ENCODE data around the gene RCE1.

Gene RCE1

DNA sequence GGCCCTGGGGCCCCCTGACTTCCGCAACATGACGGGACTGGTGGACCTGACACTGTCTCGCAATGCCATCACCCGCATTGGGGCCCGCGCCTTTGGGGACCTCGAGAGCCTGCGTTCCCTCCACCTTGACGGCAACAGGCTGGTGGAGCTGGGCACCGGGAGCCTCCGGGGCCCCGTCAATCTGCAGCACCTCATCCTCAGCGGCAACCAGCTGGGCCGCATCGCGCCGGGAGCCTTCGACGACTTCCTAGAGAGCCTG lies 14.6 kb downstream of the RCE1 start:
- DNase-seq = no peak

DNA sequence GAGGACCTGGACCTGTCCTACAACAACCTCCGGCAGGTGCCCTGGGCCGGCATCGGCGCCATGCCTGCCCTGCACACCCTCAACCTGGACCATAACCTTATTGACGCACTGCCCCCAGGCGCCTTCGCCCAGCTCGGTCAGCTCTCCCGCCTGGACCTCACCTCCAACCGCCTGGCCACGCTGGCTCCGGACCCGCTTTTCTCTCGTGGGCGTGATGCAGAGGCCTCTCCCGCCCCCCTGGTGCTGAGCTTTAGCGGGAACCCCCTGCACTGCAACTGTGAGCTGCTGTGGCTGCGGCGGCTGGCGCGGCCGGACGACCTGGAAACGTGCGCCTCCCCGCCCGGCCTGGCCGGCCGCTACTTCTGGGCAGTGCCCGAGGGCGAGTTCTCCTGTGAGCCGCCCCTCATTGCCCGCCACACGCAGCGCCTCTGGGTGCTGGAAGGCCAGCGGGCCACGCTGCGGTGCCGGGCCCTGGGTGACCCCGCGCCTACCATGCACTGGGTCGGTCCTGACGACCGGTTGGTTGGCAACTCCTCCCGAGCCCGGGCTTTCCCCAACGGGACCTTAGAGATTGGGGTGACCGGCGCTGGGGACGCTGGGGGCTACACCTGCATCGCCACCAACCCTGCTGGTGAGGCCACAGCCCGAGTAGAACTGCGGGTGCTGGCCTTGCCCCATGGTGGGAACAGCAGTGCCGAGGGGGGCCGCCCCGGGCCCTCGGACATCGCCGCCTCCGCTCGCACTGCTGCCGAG lies 15.1 kb downstream of the RCE1 start:
- no peak for DNase-seq

DNA sequence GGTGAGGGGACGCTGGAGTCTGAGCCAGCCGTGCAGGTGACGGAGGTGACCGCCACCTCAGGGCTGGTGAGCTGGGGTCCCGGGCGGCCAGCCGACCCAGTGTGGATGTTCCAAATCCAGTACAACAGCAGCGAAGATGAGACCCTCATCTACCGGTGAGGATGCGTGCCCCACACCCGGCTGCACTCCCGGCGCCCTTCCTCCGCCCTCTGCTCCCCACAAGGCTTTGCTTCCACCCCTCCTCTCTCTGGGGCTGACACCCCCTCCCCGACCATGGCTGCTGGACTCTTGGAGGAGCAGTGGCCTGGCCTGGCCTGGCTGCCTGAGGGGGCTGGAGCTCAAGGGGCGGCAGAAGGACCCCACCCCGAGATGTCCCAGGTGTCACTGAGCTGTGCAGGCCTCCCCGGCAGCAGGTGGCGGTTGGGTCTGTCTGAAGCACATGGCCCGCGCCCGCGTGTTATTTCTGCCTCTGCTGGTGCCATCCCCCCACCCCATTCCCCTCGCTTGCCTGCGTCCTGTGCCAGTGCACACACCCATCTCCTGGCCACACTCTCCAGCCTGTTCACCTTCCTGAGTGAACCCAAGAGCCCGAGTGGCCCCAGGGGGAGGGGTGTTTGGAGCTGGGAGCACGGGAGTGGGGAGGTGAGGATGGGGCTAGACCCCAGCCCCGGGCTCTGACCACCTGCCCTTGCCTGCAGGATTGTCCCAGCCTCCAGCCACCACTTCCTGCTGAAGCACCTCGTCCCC lies 15.9 kb downstream of the RCE1 start:
- no peak for DNase-seq

DNA sequence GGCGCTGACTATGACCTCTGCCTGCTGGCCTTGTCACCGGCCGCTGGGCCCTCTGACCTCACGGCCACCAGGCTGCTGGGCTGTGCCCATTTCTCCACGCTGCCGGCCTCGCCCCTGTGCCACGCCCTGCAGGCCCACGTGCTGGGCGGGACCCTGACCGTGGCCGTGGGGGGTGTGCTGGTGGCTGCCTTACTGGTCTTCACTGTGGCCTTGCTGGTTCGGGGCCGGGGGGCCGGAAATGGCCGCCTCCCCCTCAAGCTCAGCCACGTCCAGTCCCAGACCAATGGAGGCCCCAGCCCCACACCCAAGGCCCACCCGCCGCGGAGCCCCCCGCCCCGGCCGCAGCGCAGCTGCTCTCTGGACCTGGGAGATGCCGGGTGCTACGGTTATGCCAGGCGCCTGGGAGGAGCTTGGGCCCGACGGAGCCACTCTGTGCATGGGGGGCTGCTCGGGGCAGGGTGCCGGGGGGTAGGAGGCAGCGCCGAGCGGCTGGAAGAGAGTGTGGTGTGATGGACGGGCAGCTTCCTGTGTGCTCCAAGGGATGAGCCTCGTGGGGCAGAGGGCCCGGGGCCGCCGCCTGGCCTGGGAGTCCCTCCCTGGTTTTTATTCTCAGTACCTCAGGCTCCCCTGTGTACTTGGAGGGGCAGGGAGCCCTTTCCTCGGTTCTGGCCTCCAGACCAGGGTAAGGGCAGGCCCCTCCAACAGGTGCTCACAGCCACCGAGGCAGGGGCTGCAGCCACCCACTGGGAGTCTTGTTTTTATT lies 16.6 kb downstream of the RCE1 start:
- no peak for DNase-seq

DNA sequence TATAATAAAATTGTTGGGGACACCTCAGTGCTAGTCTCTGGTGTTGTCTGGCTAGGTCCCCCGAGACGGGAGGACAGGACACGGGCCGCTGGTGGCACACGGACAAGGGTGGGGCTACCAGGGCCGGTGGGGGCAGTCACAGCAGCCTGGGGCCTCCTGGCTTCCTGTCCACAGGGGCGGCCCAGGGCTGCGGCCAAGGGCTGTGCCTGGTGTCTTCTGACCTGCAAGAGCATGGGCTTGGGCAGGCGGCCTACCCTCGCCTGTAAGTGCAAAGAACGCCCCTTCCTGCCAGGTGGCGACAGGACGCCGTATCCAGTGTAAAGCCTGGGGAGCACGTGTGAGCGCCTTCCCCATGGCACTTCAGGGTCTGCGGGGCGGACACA lies 17.2 kb downstream of the RCE1 start:
- DNase-seq = no peak

DNA sequence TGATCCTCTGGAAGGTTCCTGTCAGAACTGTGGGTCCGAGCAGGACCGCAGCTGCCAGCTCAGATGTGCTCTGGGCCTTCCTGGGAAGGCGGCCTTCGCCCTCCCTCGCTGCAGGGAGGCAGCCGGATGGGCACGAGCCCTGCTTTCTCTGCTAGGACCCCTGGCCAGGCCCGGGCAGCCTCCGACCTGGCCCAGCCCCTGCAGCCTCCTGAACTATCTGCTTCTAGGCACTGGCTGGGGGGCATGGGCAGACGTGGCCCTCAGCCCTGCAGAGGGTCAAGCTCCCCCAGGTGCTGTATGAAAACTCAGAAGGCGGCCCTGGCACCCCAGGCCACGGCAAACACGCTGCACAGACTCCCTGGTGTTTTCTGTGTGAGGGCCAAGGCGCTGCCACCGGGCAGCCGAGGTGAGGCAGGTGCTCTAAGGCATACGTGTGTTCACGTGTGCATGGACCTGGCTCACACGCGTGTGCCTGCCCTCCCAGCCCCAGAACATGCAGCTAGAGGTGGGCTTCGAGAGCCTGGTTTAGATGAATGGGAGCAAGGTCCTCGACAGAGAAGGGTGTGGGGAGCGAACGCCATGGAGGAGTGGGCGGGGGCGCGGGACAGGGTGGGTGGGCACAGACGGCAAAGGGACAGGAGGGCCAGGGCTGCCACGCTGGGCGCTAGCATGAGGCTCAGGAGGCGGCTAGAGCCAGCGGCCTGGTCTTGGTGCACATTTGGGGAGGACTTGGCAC lies 18.0 kb downstream of the RCE1 start:
- no peak for DNase-seq

DNA sequence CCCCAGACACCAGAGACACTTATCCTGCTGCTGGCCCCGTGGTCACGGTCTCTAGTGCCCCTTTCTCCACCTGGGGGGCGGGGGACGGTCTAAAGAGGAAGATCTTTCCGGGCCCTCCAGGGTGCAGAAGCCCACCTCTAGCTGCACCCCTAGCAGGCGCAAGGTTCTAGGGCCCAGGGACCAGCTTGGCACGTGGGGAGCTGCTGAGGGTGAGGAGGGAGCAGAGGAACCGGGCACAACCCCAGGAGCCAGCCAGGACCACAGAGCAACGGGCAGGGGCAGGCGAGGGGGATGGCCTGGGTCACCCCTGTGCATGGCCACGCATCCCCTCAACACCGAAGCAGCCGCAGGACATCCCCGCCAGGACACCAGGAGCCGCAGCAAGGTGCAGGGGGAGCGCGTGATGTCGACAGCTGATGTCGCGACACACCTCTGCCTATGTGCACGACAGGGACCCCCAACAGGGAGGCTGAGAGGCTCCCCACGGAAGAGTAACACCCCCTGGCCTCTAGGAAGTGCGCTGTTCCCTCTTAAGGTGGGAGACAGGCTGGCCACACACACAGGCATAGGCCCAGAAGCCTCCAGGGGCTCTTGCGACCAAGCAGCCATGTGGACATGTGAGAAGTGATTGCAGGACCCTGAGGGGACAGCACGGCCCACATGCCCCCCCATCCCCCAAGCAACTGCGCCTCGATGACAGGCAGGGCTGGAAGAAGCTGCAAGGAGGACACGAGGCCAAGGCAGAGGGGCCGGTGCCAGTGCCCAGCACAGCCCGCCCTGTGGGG lies 18.7 kb downstream of the RCE1 start:
- no peak for DNase-seq

DNA sequence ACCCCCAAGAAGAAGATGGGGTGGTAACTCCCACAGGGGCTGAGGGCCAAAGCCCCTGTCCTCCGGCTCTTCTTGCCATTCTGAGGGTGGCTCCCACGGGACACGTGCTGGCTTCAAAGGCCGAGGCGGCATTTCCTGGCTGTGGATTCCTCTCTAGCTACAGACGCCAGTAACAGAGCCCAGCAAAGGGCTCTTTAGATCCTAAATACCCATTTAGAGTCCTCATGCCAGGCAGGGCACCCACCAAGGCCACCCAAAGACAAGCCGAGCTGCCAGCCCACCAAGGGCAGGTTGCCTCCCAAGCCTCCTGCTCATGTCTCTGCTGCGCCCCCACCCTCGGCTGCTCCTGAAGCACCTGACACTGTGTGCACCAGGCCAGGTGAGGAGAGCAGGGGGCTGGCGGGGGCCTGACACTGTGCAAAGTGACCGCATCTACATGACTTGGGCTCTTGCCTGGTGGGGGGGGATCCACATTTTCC lies 19.4 kb downstream of the RCE1 start:
- no peak for DNase-seq

DNA sequence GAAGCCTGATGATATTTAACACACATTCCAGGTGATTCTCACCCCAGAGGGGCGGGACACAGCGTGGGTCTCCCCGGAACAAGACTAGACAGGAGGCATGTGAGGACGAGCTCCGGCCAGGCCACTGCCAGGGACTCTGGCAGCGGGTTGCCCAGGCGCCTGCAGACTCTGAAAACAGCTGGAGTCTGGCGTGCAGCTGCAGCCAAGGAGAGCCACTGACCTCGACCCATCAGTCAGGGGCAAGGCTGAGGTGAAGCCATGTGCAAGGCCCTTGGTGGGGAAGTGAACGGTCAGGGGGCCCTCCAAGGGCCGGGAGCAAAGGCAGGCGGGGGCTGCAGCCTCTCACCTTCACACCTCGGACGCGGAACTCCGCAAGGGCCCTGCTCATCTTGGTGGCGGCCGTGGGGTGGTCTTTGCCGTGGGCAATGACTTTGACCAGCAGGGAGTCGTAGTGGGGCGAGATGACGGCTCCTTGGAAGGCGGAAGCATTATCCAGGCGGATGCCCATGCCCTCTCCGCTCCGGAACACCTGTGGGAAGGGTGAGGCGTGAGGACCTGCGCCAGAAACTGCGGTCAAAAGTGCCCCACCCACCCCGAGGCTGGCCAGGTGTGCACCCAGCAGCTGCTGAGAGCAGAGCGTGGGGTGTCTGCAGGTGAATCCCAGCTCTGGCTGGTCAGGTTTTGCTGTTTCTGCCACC lies 20.3 kb downstream of the RCE1 start:
- DNase-seq = no peak

DNA sequence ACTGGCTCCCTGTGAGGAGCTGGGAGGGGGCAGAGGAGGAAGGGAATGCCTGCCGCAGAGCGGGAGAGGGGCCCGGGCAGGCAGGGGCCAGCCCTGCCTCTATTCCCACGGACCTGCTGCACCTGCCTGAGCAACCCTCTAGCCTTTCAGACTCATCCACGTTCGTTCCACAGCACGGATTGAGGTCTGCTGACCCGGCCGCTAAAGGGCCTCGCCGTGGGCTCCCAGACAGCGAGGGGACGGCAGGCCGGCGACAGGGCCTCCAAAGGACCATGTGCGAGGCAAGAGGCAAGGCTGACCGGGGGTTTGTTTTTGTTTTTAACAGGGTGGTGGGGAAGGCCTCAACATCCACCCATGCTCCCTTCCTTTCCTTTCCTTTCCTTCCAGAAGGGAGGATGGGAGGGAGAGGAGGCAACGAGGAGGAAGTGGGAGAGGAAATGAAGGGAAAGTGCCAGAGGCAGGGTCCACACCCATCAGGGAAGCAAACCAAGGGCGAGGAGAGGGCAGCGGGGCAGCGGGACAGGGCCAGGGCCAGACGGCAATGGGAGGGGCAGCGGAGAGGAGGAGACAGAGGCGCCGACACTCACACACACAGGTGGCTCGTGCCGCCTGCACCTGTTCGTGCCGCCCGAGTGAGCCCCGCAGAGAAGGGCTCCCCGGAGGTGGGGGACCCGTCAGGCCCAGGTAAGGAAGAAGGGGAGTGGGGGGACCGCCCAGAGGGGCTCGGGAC lies 21.1 kb downstream of the RCE1 start:
- no peak for DNase-seq

DNA sequence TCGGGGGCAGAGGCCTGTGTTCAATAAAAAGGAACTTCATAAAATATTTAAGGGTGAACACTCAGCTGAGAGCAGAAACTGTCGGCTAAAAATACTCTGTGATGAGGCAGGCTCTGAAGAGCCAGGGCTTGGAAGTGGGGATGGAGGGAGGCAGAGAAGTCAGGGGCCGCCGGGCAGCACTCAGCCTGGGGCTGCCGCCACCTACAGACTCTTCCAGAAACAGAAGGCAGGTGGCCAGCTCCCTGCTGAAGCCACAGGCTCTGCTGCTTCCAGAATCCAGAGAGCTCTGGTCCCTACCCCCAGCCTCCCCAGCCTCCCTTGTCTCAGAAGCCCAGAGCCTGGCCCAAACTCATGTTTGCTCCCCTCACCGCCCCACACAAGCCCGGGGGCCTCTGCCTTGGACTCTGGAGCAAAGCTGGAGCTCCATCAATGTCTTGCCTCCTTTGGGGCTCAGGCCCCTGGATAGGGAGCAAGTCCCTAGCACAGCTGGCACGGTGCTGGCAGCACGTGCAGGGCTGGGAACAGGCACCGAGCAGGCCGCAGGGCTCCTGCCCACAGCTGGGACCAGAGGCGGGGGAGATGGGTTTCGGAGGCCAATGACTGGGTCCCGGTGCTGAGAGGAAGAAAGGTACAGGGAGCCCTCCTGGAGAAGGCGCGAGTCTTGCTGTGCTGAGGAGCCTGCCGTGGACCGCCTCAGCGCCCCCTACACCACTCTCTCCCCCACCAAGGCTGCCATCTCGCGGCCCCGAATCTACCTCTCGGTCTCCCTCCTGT lies 21.9 kb downstream of the RCE1 start:
- no peak for DNase-seq

DNA sequence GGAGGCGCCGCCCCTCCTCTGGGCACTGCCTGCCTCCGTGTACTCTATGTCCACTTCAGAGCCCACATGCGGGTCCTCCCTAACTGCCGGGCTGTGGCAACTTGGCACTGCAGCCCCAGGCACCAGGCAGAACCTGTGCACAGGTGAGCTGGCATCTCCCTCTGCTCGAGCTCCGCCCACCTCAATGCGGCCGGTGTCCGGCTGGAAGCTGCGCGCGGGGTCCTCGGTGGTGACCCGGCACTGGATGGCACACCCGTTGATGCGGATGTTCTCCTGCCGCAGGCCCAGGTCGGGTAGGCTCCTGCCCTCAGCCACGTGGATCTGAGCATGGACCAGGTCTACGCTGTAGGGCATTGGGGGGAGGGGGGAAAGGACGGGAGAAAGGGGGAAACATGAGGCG lies 22.8 kb downstream of the RCE1 start:
- no peak for DNase-seq

DNA sequence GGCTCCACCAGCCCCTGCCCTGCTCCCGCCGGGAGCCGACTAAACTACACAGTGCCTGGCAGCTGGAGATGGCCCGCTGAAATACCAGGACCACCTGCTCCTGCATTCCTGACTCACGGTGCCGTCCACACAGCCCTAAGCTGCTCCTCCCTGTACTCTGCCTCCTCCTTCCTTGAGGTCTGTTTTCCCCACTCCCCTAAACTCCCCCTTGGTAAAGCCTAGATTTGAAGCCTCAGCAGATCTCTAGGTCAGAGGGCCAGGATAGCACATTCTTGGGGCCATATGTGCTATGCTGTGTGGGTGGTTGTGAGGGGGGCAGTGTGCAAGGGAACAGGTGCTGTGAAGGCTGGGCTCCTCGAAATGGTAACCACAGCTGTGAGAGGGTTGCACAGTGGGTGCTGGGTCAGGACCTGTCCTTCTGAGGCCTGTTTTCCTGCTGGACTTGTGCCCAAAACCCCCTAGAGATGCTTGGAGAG lies 23.3 kb downstream of the RCE1 start:
- no peak for DNase-seq

DNA sequence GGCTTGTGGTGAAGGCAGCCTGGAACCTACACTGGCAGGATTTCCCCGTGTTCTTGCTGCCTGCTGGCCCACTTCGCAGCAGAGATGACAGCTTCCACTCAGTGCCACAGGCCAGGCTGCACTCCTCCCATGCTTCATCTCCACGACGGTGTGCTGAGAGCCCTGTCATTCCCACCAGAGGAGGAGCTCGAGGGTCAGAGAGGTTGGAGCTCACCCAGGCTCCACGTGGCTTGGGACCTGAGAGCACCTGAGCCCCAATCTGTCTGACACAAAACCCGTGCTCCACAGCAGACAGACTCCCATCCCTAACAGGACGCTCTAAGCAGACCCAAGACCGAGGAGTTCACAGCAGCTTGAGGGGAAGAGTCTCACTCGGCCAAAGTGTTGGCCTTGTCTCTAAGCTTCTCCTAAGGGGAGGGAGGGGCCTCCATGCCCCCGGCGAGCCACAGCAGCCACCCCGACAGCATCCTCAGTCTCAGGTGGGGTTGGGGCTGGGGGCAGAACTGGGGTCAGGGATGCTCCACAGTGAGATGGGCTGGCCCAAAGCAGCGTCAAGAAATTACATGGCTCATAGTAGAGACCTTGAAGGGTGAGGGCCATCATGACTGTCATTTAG lies 24.3 kb downstream of the RCE1 start:
- no peak for DNase-seq

DNA sequence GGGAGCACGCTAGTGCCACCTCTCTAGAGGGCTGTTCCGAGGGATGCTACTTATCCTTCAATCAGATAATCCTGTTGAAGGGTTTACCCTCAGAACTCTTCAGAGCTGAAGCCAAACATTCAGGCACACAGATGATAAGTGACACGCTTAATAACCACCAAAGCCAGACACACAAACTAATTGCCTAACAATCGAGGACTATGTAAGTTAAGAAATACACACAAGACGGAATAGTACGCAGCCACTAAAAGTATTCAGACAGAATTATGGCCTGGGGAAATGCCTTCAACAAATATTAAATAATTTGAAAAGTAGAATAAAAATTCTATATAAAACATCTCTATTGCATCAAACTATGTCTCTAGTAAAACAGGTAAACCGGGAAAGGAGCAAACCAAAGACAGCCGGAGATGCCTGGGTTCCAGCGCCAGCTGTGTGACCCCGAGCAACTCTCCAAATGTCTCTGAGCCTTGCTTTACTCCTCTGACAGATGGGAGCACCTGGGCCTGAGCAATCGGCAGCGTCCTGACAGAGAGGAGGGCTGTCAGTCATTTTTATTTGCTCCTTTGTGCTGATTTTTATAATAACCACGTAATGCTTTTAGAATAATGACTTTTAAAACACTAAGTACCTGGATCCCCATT lies 25.0 kb downstream of the RCE1 start:
- no peak for DNase-seq

DNA sequence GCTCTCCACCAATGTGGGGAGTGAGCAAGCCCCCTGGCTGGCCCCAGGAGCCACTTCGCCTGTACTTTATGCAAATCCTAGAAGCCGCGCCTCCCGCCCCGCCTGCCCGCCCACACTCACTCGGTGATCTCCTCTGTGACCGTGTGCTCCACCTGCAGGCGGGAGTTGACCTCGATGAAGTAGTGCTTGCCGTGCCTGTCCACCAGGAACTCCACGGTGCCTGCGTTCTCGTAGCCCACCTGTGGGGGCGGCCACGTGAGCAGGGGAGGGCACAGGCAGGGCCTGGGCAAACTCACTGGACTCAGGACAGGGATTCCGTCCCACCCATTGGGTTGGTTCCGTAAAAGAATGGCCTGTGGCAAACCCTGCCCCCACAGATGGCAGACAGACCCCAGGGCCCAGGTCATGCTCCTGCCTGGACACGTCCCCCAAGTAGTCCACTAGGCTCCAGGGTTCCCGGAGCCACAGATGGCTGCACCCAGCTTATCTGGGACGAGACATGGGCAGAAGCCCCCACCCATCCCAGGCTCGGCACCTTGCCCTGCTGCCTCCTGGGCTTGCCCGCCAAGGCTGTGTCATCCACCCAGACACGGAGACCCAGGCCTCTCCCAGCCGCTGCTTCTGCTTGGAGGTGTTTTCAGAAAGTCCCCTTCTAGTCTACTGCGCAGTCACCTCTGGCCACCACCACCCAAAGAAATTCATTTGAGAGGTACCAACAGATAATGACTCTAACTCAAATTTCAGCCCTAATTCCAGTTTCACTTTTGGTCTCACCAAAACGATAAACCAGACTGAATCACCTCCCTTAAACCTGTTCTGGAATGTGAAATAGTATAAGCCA lies 25.7 kb downstream of the RCE1 start:
- peak; percentile 7 for DNase-seq

DNA sequence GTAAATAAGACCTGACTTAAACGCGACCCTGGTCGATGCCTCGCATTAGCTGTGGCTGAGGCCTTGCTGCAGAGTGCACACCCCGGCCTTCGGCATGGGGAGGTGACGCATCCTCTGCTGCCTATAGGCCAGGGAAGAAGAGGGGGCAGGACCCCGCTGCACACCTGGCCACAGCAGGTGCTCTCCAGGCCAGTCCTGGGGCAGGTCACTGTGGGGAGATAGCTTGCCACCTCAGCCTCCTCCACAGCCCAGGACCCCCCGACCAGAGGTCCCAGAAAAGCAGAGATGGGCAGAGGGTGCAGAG lies 26.3 kb downstream of the RCE1 start:
- DNase-seq = no peak

DNA sequence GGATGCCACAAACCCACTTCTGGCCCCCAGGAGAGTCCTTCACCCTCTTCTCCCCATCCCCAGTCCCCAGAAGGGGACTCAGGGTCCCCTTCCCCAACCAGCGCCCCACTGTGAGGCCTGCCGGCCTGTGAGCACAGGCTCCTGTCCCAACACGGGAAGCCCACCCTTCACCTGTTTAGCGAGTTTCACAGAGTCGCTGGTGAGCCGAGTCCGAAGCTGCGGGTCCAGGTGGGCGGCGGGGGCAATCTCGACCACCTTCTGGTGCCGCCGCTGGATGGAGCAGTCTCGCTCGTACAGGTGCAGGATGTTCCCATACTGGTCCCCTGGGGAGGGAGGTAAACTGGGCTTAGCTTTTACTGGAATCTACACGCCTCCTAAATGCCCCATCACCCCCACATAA lies 26.9 kb downstream of the RCE1 start:
- no peak for DNase-seq

All from NCI-H1048 (cell line).